HCT116 (cell line): ENCODE data around the gene ELAVL1. TPM values are rescaled to one million over a fixed set of nuclear protein-coding genes. Genes with fewer than 3 reads are reported as not detected.

Experiments
- ATAC-seq: fragments of 200-7000 bp; cut with Tn5 transposase; 2 replicates; pipeline ENCODE4 v1.9.1; 2020; ENCODE audit warnings: mild to moderate bottlenecking, moderate library complexity
- BruUV-seq: library from RNA; stranded (reverse); fragments of 400-500 nt; replicated peaks from 2 replicates; lab custom pipeline; 2021; lab: Mats Ljungman, UMichigan
- CTCF ChIA-PET: fragments of 300-600 bp; sonication (Branson Sonifier 250); formaldehyde crosslinking; loops from one replicate; lab custom pipeline; 2021; ENCODE audit warnings: antibody characterized with exemption; lab: Charles Lee
- POLR2A ChIA-PET: fragments of 300-600, 350-600 bp; sonication (Branson Sonifier 250); formaldehyde crosslinking; loops from one replicate; lab custom pipeline; 2021; ENCODE audit warnings: antibody characterized with exemption; lab: Charles Lee
- RAD21 ChIA-PET, 2 experiments: fragments of 300-600 bp; sonication (Branson Sonifier 250); formaldehyde crosslinking; loops; one replicate each; lab custom pipeline; 2023; ENCODE audit warnings: low total read pairs in 2 of 2; ENCODE audit not compliant: uncharacterized antibody in 2 of 2, unreplicated experiment in 2 of 2, low non-redundant PET in 1 of 2; lab: Charles Lee
- DNase-seq: peaks from one replicate; pipeline ENCODE4 v3.0.0-alpha.2; 2010; ENCODE audit warnings: low read depth, low spot score
- H2AFZ ChIP-seq: fragments of 200-600 bp; shearing (Covaris generic), sonication (generic); 2 replicates; pipeline ENCODE4 v1.6.1; 2017; ENCODE audit warnings: low read depth, mixed run types, mixed read lengths, antibody characterized with exemption, low read length; ENCODE audit not compliant: poor library complexity, severe bottlenecking
- H3K27ac ChIP-seq: 2 replicates; pipeline ENCODE4 v1.5.1; 2012; ENCODE audit warnings: low read depth, low read length
- H3K27me3 ChIP-seq: fragments of 200-600 bp; sonication (generic); 2 replicates; pipeline ENCODE4 v1.6.1; 2016; ENCODE audit warnings: mixed run types, low read length, mixed read lengths; ENCODE audit not compliant: insufficient read depth
- H3K36me3 ChIP-seq, 2 experiments: fragments of 200-500 bp in 1 of 2; fragments of 200-600 bp in 1 of 2; sonication (Bioruptor generic) in 1 of 2; sonication (generic) in 1 of 2; 2 replicates each; pipeline versions ENCODE4 v1.5.1 to v1.6.1; 2014 to 2016; ENCODE audit warnings: low read length in 2 of 2, inconsistent platforms in 1 of 2, mixed read lengths in 1 of 2, mixed run types in 1 of 2; ENCODE audit not compliant: insufficient read depth in 2 of 2, control insufficient read depth in 1 of 2
- H3K4me1 ChIP-seq, 2 experiments: fragments of 200-600 bp in 1 of 2; sonication (generic) in 1 of 2; 2 replicates each; pipeline versions ENCODE4 v1.5.1 to v1.6.1; 2012 to 2017; ENCODE audit warnings: low read length in 2 of 2, inconsistent platforms in 1 of 2, mild to moderate bottlenecking in 1 of 2, mixed read lengths in 1 of 2, mixed run types in 1 of 2, moderate library complexity in 1 of 2; ENCODE audit not compliant: insufficient read depth in 2 of 2, control insufficient read depth in 1 of 2
- H3K4me2 ChIP-seq: fragments of 200-600 bp; sonication (generic); 2 replicates; pipeline ENCODE4 v1.6.1; 2017; ENCODE audit warnings: mixed run types, low read length, mixed read lengths
- H3K4me3 ChIP-seq, 2 experiments: fragments of 200-600 bp in 1 of 2; sonication (generic) in 1 of 2; replicated peaks in 1 of 2; 2 replicates each; pipeline ENCODE4 v1.5.1; 2011 to 2016; ENCODE audit warnings: low read length in 2 of 2, control low read depth in 1 of 2, low read depth in 1 of 2, mild to moderate bottlenecking in 1 of 2, mixed read lengths in 1 of 2, mixed run types in 1 of 2
- H3K79me2 ChIP-seq: fragments of 200-600 bp; sonication (generic); 2 replicates; pipeline ENCODE4 v1.6.1; 2017; ENCODE audit warnings: mild to moderate bottlenecking, mixed run types, low read length, moderate library complexity, mixed read lengths; ENCODE audit not compliant: insufficient read depth
- H3K9ac ChIP-seq: fragments of 200-600 bp; sonication (generic); 2 replicates; pipeline ENCODE4 v1.6.1; 2016; ENCODE audit warnings: low read length, mixed read lengths
- H3K9me2 ChIP-seq: fragments of 200-600 bp; sonication (generic), shearing (Covaris generic); 2 replicates; pipeline ENCODE4 v1.6.1; 2017; ENCODE audit warnings: mixed run types, mild to moderate bottlenecking, moderate library complexity; ENCODE audit not compliant: insufficient read depth
- H3K9me3 ChIP-seq, 2 experiments: fragments of 200-500 bp in 1 of 2; fragments of 200-600 bp in 1 of 2; sonication (Bioruptor generic) in 1 of 2; sonication (generic) in 1 of 2; 2 replicates each; pipeline ENCODE4 v1.6.1; 2014 to 2017; ENCODE audit warnings: low read length in 2 of 2, mixed read lengths in 2 of 2, inconsistent platforms in 1 of 2, low read depth in 1 of 2, mild to moderate bottlenecking in 1 of 2, mixed run types in 1 of 2, moderate library complexity in 1 of 2; ENCODE audit not compliant: control insufficient read depth in 1 of 2, insufficient read depth in 1 of 2
- H4K20me1 ChIP-seq: fragments of 200-600 bp; sonication (generic), shearing (Covaris generic); 2 replicates; pipeline ENCODE4 v1.6.1; 2017; ENCODE audit warnings: mixed run types, mild to moderate bottlenecking, moderate library complexity; ENCODE audit not compliant: insufficient read depth
- EGR1 ChIP-seq: IDR thresholded peaks from 2 replicates; pipeline ENCODE4 v1.6.1; 2012; ENCODE audit warnings: low read depth
- EZH2 ChIP-seq: fragments of 200-600 bp; sonication (generic); IDR thresholded peaks from 2 replicates; pipeline ENCODE4 v1.6.1; 2017; ENCODE audit warnings: antibody characterized with exemption, mixed run types
- FOSL1 ChIP-seq: IDR thresholded peaks from 2 replicates; pipeline ENCODE4 v1.6.1; 2012; ENCODE audit warnings: low read depth
- POLR2A ChIP-seq: IDR thresholded peaks from 2 replicates; pipeline ENCODE4 v1.7.0; 2011; ENCODE audit warnings: borderline replicate concordance; ENCODE audit not compliant: insufficient read depth, insufficient read length; ENCODE audit errors: extremely low read depth
- POLR2AphosphoS5 ChIP-seq: IDR thresholded peaks from 2 replicates; pipeline ENCODE4 v1.6.1; 2011; ENCODE audit warnings: mild to moderate bottlenecking, low read depth, low read length, moderate library complexity
- SP1 ChIP-seq: IDR thresholded peaks from 2 replicates; pipeline ENCODE4 v1.6.1; 2012; ENCODE audit warnings: low read depth
- TCF7L2 ChIP-seq: IDR thresholded peaks from 2 replicates; pipeline ENCODE4 v1.7.0; 2011; ENCODE audit warnings: borderline replicate concordance, inconsistent platforms; ENCODE audit not compliant: insufficient read depth, insufficient read length; ENCODE audit errors: extremely low read depth
- ZNF274 ChIP-seq: fragments of 200-500 bp; sonication (Bioruptor generic); IDR thresholded peaks from 2 replicates; pipeline ENCODE4 v1.6.1; 2014; ENCODE audit warnings: mild to moderate bottlenecking, low read depth, low read length, inconsistent platforms
- intact Hi-C: fragments of 100-400 bp; cut with micrococcal nuclease; formaldehyde crosslinking; loops from 2 replicates; pipeline ENCODE4 v1.10.0; 2022
- total RNA-seq: library from RNA; stranded (reverse); gene quantifications from one replicate; pipeline ENCODE4 v1.2.1, GENCODE V29; 2021; ENCODE audit not compliant: unreplicated experiment

Gene ELAVL1
- total RNA-seq, 1 experiment from 2014 or later: 134 TPM

DNA sequence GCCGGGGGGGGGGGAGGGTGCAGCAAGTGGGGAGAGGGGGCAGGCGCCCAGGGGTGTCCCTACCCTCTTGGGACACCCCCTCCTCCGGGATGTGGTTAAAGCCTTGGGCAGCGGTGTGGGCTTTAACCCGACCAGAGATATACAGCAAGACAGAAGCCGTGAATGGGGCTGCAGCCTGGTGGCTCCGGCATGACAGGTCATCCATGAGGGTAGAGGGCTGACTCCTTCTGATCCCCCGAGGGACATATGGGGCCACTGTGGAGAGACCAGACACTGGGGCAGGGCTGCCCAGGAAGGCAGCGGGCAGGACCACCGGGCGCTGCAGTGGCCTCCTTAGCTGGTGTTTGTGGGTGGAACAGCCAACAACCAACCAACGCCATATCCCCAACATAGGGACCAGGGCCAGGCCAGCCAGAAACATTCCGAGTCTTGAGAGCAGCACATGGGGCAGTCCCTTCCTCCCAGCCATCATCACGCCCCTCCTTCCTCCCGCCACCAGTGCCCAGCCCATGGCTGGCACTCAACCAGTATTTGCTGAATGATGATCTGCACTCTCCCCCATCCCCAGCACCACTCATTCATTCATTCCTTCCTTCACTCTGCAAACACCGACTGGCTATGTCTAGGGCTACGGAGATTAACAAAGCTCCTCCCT, 18.2 kb downstream of the ELAVL1 start:
- ChIA-PET RAD21 (no interaction called here), CTCF (no interaction called here)
- H3K27ac ChIP-seq: no peak overlapping the region
- no peak overlapping the region for H3K4me2 ChIP-seq
- intact Hi-C loops: no loop called here
- peaks cover 42 to 76% of the 10 kb centered on the region in 2 experiments; a peak in 3 of 4 replicates for H3K36me3 ChIP-seq
- no peak overlapping the region for H3K4me3 ChIP-seq
- BruUV-seq: no TSS peak
- H2AFZ ChIP-seq: no peak overlapping the region
- peaks cover 97% of the 10 kb centered on the region for H3K79me2 ChIP-seq
- DNase-seq (no peak), ATAC-seq (no peak)
- no peak for TF ChIP-seq EGR1
- no peak for TF ChIP-seq TCF7L2
- no peak for TF ChIP-seq POLR2A
- TF ChIP-seq, all 23 proteins: peak for 0
- Histone ChIP-seq H3K4me1 (peaks cover 7% of the 10 kb centered on the region in 2 experiments; a peak in 3 of 4 replicates), H3K9ac (no peak overlapping the region), H3K27me3 (no peaks in the 10 kb centered on the region), H3K9me3 (no peaks in the 10 kb centered on the region), H4K20me1 (peaks cover 5% of the 10 kb centered on the region; the same call in 1 of the 2 replicates), H3K9me2 (no peaks in the 10 kb centered on the region)
- POLR2A ChIA-PET: no interaction called here

DNA sequence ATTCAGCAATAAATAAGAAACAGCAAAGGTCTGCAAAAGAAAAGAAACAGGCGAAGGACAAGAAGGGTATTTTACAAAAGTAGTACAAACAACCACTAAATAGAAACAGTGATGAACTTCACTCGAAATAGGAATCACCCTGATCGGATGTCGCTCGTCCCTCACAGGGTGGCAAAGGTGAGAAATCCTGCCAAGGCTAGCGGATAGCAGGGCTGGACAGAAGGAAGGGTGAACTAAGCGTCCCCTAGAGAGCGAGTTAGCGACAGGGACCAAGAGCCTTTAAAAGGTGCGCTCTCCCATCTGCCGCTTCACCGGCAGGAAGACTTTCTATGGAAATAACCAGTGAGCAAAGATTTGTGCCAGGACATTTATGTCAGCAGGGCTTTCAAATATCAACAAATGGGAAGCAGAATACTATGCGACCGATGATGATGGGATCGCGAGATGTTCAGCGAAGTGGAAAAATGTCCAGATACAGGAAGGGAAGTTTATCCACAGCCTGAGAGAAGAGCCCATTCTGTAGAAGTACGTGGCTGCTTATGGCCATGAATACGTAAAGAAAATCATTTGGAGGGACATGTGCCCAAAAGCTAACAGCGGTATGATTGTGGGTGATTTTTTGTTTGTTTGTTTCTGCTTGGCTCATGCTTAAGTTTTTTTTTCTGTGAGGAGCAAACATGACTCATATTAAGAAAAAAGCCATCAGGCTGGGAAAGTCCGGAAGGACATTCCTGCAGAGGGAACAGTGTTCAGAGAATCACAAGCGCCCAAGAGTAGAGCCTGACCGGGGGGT, 18.9 kb downstream of the ELAVL1 start:
- Histone ChIP-seq H4K20me1 (peaks cover 2% of the 10 kb centered on the region; the same call in 1 of the 2 replicates), H2AFZ (no peak overlapping the region), H3K9me2 (no peaks in the 10 kb centered on the region), H3K27ac (no peak overlapping the region), H3K4me1 (peaks cover 7% of the 10 kb centered on the region in 2 experiments; a peak in 3 of 4 replicates), H3K27me3 (no peaks in the 10 kb centered on the region), H3K79me2 (peaks cover 97% of the 10 kb centered on the region), H3K9ac (no peak overlapping the region), H3K36me3 (peaks cover 37 to 72% of the 10 kb centered on the region in 2 experiments; a peak in 3 of 4 replicates), H3K4me3 (no peak overlapping the region), H3K4me2 (no peak overlapping the region), H3K9me3 (no peaks in the 10 kb centered on the region)
- no peak for DNase-seq
- BruUV-seq: no TSS peak
- ChIA-PET CTCF (no interaction called here), POLR2A (no interaction called here)
- ATAC-seq: no peak
- intact Hi-C loops: no loop called here
- TF ChIP-seq SP1 (no peak), EZH2 (no peak), ZNF274 (no peak), POLR2AphosphoS5 (no peak), FOSL1 (no peak)
- TF ChIP-seq, all 23 proteins: peak for 0
- RAD21 ChIA-PET: no interaction called here
